Aorta (tissue), 5 donors: Measurements from ENCODE around the gene CDH9. TPM values are rescaled to one million over a fixed set of nuclear protein-coding genes. Genes with fewer than 3 reads are reported as not detected.

Experiments used
- ATAC-seq: fragments of 200-7000 bp; cut with Tn5 transposase; one replicate; pipeline ENCODE4 v1.9.1; 2022; ENCODE audit warnings: moderate library complexity; ENCODE audit not compliant: low FRiP score
- DNase-seq, 2 donors: peaks; one replicate each; pipeline ENCODE4 v3.0.0-alpha.2; 2020
- H3K27ac ChIP-seq, 2 donors: one replicate each; pipeline ENCODE4 v1.5.1; 2013; ENCODE audit warnings: low read length in 2 of 2, mild to moderate bottlenecking in 2 of 2, moderate library complexity in 2 of 2, control low read depth in 1 of 2, inconsistent platforms in 1 of 2, low read depth in 1 of 2
- H3K27me3 ChIP-seq, 2 donors: one replicate each; pipeline ENCODE4 v1.6.1; 2013; ENCODE audit warnings: control low read depth in 1 of 2, low read length in 1 of 2, mild to moderate bottlenecking in 1 of 2, moderate library complexity in 1 of 2; ENCODE audit not compliant: insufficient read depth in 2 of 2, control insufficient read depth in 1 of 2
- H3K36me3 ChIP-seq, 2 donors: one replicate each; pipeline ENCODE4 v1.6.1; 2013; ENCODE audit warnings: control low read depth in 1 of 2, low read length in 1 of 2, mild to moderate bottlenecking in 1 of 2; ENCODE audit not compliant: insufficient read depth in 2 of 2, control insufficient read depth in 1 of 2
- H3K4me1 ChIP-seq, 2 donors: one replicate each; pipeline ENCODE4 v1.6.1; 2013; ENCODE audit warnings: low read length in 2 of 2, control low read depth in 1 of 2, mild to moderate bottlenecking in 1 of 2, moderate library complexity in 1 of 2; ENCODE audit not compliant: insufficient read depth in 2 of 2, control insufficient read depth in 1 of 2
- H3K4me3 ChIP-seq, 2 donors: one replicate each; pipeline ENCODE4 v1.5.1; 2013; ENCODE audit warnings: low read length in 2 of 2, control low read depth in 1 of 2, mild to moderate bottlenecking in 1 of 2
- H3K9me3 ChIP-seq: one replicate; pipeline ENCODE4 v1.6.1; 2013; ENCODE audit warnings: mild to moderate bottlenecking, low read length; ENCODE audit not compliant: control insufficient read depth
- WGBS, 2 donors: extraction: QIAGEN DNeasy Blood & Tissue Kit; methylation state at CpG; one replicate each; pipeline ENCODE4 v1.1.7; 2013; 5-methylcytosine and 5-hydroxymethylcytosine counted together
- intact Hi-C, 2 donors: fragments of 100-400 bp; cut with DNase I; formaldehyde crosslinking; loops; one replicate each; pipeline versions ENCODE4 v1.14.2 to v1.15.0; 2022
- polyA plus RNA-seq, 2 donors: library from polyadenylated mRNA; stranded (reverse); fragments of 200-250 nt; gene quantifications; one replicate each; pipeline ENCODE4 v1.2.3, GENCODE V29; 2013
- total RNA-seq, 2 donors: library from RNA; stranded (reverse); fragmentation: NEBNext Ultra II Directional; extraction: Animal tissue kit (Norgen Biotek cat#: 25700); gene quantifications; one replicate each; pipeline ENCODE4 v1.2.1, GENCODE V29; 2021
- donor health status: healthy with polysubstance abuse.
- donor health status: Bipolar disorder and iron deficiency.
- donor health status: DM: no; HTN: no; CAD: no.
- donor health status: DM: no; HTN: no; CAD: no.
- donor health status: DM: yes; HTN: yes; CAD: no.

The CDH9 gene
- total and polyA plus RNA-seq, 4 donors = not detected

DNA sequence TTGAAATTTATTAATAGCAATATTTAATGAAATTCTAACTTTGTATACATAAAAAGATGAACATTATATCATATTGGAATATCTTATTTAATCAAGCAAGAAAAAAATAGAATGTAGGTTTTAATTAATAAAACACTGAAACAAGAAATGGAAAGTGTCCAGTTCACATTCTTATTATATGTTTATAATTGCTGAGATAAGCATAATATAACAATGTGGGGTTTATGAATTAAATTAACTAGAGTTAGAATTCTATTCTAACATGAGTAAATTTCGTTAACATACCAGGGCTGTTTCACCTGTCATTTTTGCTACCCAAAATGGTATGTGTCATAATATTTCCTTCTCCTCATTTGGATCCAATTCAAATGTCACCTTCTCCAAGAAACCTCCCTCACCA lies 12.3 kb downstream of the CDH9 start:
- Histone ChIP-seq H3K4me1 (no peaks in the 10 kb centered on the region), H3K4me3 (no peak overlapping the region), H3K27me3 (no peaks in the 10 kb centered on the region), H3K27ac (no peak overlapping the region), H3K9me3 (no peaks in the 10 kb centered on the region), H3K36me3 (no peaks in the 10 kb centered on the region)
- WGBS, 2 donors = 67 to 76% methylated on average over 1 of the region's 1 CpG
- DNase-seq = no peak
- ATAC-seq = no peak
- intact Hi-C loops = no loop called here

DNA sequence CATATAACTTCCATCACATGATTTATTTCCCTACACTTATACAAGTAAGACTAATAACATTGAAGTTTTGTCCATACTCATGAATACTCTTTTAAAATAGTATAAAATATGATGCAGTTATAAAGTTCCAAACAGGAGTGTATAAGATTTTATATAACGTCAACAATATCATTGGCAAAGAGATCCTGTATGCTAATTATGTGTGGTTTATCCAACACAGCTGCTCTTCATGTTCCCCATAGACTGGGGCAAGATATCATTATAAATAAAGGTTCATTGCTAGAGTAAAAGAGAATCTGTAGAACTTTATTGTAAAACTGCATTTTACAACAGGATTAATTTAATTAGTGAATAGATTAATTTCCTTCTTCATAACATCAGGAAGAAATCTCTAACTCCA lies 16.9 kb downstream of the CDH9 start:
- H3K27me3 ChIP-seq = no peaks in the 10 kb centered on the region
- no peaks in the 10 kb centered on the region for H3K36me3 ChIP-seq
- 46 to 64% methylated on average over 1 of the region's 1 CpG for WGBS, 2 donors
- DNase-seq (no peak), ATAC-seq (no peak)
- intact Hi-C loops = no loop called here
- no peak overlapping the region for H3K27ac ChIP-seq
- no peaks in the 10 kb centered on the region for H3K4me1 ChIP-seq
- H3K9me3 ChIP-seq = no peaks in the 10 kb centered on the region
- H3K4me3 ChIP-seq = no peak overlapping the region

DNA sequence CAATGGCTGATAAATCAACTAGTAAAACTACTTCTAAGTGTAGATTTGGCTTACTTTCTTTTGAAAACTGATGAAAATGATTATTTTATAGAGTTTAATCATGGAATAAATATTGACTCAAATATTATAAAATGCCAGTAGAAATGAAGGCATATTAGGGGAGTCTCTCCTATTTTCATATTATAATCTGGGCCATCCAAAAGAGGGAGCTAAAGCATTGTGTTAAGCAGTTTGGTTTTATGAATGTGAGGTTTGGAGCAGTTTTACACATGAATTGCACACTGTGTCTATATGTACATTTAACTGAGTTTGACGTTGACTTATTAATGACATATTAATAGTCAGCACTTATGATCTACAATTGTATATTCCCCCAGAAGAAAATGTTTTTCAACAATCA lies 17.4 kb downstream of the CDH9 start:
- no peaks in the 10 kb centered on the region for H3K4me1 ChIP-seq
- no peaks in the 10 kb centered on the region for H3K27me3 ChIP-seq
- no peaks in the 10 kb centered on the region for H3K36me3 ChIP-seq
- no peak for DNase-seq
- H3K27ac ChIP-seq = no peak overlapping the region
- no peak overlapping the region for H3K4me3 ChIP-seq
- ATAC-seq = no peak
- 11 to 19% methylated on average over 1 of the region's 1 CpG for WGBS, 2 donors
- intact Hi-C loops = no loop called here
- H3K9me3 ChIP-seq = no peaks in the 10 kb centered on the region

DNA sequence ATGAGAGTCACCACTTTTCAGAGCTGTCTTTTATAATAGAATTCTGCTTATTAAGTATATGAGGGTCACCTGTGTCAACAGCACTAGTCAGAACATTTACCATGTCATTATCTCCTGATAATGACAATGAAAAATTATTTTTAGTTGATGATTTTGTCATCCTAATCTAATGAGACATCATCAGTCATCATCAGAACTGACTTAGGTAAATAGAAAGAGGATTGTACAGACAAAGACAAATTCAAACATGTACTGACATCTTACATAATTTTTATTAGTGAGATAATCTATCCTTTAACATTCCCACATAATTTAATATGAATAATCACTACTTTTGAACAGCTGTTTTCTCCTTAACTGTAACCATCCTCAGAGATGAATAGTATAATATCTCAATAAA lies 22.6 kb downstream of the CDH9 start:
- no peaks in the 10 kb centered on the region for H3K27me3 ChIP-seq

DNA sequence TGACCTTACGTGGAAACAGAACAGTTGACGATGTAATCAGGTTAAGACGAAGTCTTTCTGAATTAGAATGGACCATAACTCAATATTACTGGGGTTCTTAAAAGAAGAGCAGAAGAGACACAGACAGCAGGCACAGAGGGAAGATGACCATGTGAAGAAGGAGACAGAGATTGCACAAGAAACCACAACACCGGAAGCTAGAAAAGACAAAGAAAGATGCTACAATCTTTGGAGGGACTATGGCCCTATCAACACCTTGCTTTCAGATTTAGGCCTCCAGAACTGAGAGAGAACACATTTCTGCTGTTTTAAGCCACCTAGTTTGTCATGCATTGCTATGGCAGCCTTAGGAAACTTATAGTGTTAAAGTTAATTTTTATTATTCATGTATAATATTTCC lies 27.1 kb downstream of the CDH9 start:
- Histone ChIP-seq H3K9me3 (no peaks in the 10 kb centered on the region), H3K4me1 (no peaks in the 10 kb centered on the region), H3K27ac (no peak overlapping the region), H3K36me3 (no peaks in the 10 kb centered on the region), H3K27me3 (no peaks in the 10 kb centered on the region), H3K4me3 (no peak overlapping the region)
- DNase-seq (no peak), ATAC-seq (no peak)
- WGBS, 2 donors = 79 to 86% methylated on average over 4 of the region's 4 CpGs
- intact Hi-C loops = no loop called here

More for the DNA sequence above, 22.6 kb downstream of the CDH9 start:
- no peaks in the 10 kb centered on the region for H3K36me3 ChIP-seq
- H3K4me3 ChIP-seq = no peak overlapping the region
- H3K27ac ChIP-seq = no peak overlapping the region
- intact Hi-C loops = no loop called here
- no peak for DNase-seq
- no peaks in the 10 kb centered on the region for H3K4me1 ChIP-seq
- no peak for ATAC-seq
- H3K9me3 ChIP-seq = no peaks in the 10 kb centered on the region

DNA sequence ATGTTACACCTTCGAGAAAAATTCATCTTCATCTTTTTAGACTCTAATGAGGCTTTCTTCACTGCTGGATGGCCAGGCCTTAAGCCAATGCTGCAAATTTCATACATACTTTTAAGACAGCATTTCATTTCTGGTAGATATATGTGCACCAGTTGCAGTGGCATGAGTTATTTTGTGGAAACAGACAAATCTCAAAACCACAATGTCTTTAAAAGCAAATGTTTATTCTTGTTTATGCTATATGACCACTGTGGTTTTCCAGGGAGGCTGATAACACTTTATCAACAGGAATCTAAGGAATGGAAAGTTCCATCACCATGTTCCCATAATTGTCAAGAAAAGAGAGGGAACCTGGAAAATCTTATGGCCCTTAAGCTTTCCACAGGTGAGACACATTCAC lies 27.7 kb downstream of the CDH9 start:
- Histone ChIP-seq H3K36me3 (no peaks in the 10 kb centered on the region), H3K4me1 (no peaks in the 10 kb centered on the region), H3K27ac (no peak overlapping the region), H3K9me3 (no peaks in the 10 kb centered on the region), H3K4me3 (no peak overlapping the region), H3K27me3 (no peaks in the 10 kb centered on the region)
- ATAC-seq (no peak), DNase-seq (no peak)
- intact Hi-C loops = no loop called here
- 8 to 14% methylated on average over 1 of the region's 1 CpG for WGBS, 2 donors

DNA sequence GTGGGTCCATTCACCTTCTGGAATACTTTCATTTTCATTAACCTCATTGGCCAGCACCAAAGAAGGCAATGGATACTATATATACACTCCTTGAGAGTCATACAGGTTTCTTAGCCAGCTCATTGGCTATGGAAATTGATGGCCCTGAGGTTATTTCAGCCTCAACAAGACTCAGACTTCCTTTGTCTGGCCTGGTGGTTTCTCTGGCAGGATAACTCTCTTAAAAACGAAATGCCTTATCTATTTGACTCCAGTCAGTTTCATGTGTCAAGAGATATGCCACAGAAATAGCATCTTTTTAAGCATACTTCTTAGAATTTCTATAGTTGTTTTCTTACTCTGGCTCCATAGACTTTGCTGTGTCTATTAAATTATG lies 28.9 kb downstream of the CDH9 start:
- Histone ChIP-seq H3K27me3 (no peaks in the 10 kb centered on the region), H3K4me1 (no peaks in the 10 kb centered on the region), H3K36me3 (no peaks in the 10 kb centered on the region), H3K9me3 (no peaks in the 10 kb centered on the region), H3K4me3 (no peak overlapping the region), H3K27ac (no peak overlapping the region)
- DNase-seq (no peak), ATAC-seq (no peak)
- WGBS, 2 donors = 6% methylated on average over 1 of the region's 1 CpG
- intact Hi-C loops = no loop called here

DNA sequence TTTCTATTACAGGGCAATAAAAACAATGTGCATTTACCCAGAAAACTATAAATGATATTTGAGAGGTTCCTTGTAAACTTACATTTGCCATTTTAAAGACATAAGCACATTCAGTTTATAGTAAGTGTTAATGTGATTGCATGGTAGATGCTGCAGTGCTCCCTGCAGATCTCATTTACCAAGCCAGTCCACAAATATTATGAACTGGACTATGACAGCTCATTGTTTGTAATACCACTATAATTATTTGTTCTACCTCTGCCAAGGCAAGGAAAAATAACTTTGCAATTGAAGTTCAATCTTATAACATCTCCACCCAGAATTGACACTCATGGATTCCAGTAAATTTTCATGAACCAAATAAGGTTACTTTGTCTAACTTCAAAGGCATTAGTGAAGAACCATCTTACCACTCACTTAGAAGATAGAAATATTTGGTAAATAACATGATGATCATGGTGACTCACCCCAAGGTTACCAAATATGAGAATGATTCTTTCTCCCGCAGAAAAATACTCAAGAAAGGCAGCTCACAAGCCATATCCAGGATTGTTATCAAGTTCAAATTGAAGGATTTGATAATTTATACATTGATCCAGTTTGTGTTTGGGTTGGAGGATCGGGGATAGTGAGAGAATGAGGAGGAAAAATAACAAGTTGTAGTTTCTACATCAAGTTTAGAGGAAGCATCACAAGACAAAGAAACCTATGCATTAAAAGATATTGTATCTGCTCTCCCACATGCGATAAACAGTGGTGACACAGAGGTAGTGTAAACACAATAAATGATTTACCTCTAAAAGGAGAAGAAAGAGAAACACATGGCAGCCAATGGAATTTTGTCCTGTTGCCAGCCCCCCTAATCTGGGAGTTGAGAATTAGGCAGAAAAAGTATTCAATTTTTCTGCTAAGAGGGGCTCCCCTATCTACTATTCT lies 29.5 kb downstream of the CDH9 start:
- H3K27ac ChIP-seq = no peak overlapping the region
- intact Hi-C loops = no loop called here
- H3K36me3 ChIP-seq = no peaks in the 10 kb centered on the region
- no peak overlapping the region for H3K4me3 ChIP-seq
- H3K4me1 ChIP-seq = no peaks in the 10 kb centered on the region
- DNase-seq = no peak
- 82 to 87% methylated on average over 3 of the region's 3 CpGs for WGBS, 2 donors
- H3K27me3 ChIP-seq = no peaks in the 10 kb centered on the region
- ATAC-seq = no peak
- no peaks in the 10 kb centered on the region for H3K9me3 ChIP-seq

DNA sequence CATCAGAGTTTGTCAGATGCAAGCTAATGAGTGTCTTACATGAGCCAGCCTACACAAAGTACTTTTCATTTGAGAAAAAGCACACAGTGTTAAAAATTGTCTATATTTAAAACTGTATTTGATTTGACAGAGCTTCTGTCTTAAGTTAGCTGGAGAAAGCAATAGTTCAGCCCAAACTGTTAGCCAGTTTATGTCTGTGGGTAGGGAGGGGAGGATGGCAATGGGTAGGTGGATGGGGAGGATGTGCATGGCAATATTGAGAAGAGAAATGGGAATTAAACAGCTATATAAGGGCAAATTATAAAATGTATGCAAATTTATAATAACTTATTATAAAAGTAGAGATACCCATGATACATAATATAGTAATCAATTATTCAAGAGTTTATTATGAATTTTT lies 31.3 kb downstream of the CDH9 start:
- H3K27me3 ChIP-seq = no peaks in the 10 kb centered on the region
- no peaks in the 10 kb centered on the region for H3K36me3 ChIP-seq
- no peaks in the 10 kb centered on the region for H3K9me3 ChIP-seq
- no peaks in the 10 kb centered on the region for H3K4me1 ChIP-seq
- ATAC-seq (no peak), DNase-seq (no peak)
- H3K4me3 ChIP-seq = no peak overlapping the region
- no peak overlapping the region for H3K27ac ChIP-seq
- intact Hi-C loops = no loop called here
